ENCODE measurements around the gene ADD3. TPM values are rescaled to one million over a fixed set of nuclear protein-coding genes. Genes with fewer than 3 reads are reported as not detected.
A peak's percentile ranks its signal among the peaks of the same experiment; 100 is the strongest.

Gene ADD3
- total and polyA plus RNA-seq, 8 donors, result 62.0 to 362 (median 322) TPM

DNA sequence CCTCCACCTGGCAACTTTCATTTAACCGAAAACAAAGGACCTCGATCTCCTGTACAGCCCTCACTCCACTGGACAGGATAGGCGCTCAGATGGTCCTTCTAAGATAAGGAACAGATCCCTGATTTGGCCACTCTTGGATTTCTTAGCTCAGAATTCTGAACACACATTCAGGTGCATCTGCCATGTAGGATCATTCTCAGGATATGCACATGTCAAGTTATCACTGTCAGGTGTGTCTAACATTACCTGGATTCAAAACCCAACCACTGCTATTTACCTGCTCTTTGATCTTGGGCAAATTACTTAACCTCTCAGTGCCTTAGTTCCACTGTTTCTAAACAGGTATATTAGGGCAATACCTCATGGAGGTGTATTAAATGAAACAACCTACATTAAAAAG lies 12.2 kb upstream of the ADD3 start:
- no peak for DNase-seq
- ATAC-seq, result no peak
- Histone ChIP-seq H3K4me1 (peaks cover 0 to 13% of the 10 kb centered on the region in 2 donors), H3K36me3 (no peaks in the 10 kb centered on the region), H3K27me3 (no peaks in the 10 kb centered on the region), H3K4me3 (no peak overlapping the region), H3K9me3 (no peaks in the 10 kb centered on the region), H3K27ac (no peak overlapping the region)
- no peak for TF ChIP-seq CTCF (IDR thresholded peaks at IDR 0.05)
- intact Hi-C loops (cut with DNase I), result no loop called here

- Histone ChIP-seq H3K4me3 (no peak overlapping the region), H3K27ac (peak overlapping the region in 1 of 2 donors; percentile 64), H3K36me3 (no peaks in the 10 kb centered on the region), H3K9me3 (no peaks in the 10 kb centered on the region), H3K27me3 (no peaks in the 10 kb centered on the region), H3K4me1 (peaks cover 0 to 13% of the 10 kb centered on the region in 2 donors)
- DNase-seq, result no peak
- no peak for ATAC-seq
- intact Hi-C loops (cut with DNase I), result no loop called here
- no peak for TF ChIP-seq CTCF (IDR thresholded peaks at IDR 0.05)
Measured at GRCh38 chr10:109996225-109996624, 11.6 kb upstream of the ADD3 start.

DNA sequence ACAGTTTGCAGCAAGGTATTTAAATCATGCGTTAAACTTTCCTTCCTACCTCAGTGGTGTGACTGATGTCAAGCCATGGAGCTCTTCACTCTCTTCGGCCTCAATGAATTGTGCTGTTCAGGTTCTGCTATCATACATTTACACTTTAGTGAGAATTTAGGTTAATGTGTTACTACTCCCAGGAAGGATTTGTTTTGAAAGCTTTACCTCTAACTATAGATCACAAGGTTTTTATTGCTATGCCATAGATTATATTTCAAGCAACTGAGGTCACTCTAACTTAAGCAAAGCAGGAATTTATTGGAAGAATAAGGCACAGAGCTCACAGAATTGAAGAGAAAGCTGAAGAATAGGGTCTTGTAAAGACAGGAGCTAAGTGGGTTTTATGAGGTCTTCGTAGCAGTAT lies 11.0 kb upstream of the ADD3 start:
- Histone ChIP-seq H3K36me3 (no peaks in the 10 kb centered on the region), H3K27ac (peak overlapping the region in 1 of 2 donors; percentile 64), H3K9me3 (no peaks in the 10 kb centered on the region), H3K27me3 (no peaks in the 10 kb centered on the region), H3K4me1 (peaks cover 0 to 13% of the 10 kb centered on the region in 2 donors), H3K4me3 (no peak overlapping the region)
- ATAC-seq (no peak), DNase-seq (no peak)
- no peak for TF ChIP-seq CTCF (IDR thresholded peaks at IDR 0.05)
- intact Hi-C loops (cut with DNase I), result no loop called here

DNA sequence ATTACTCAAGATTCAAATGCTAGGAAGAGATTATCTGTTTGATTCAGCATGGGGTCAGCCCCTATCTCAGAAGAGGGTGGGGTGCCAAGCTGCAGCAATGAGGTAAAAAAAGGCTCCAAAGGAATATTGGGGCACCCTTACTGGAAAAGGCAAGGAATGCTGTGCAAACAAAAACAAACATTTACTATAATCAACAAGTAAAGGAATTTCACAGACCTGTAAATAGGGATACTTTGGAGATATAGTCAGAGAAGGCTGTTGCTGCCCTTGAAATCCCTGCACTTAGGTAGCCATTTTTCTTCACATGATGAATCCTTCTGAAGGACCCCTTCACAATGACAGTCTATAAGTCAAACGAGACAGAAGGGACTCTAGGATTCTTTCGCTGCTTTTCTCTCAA lies 10.6 kb upstream of the ADD3 start:
- ATAC-seq, result no peak
- no peaks in the 10 kb centered on the region for H3K9me3 ChIP-seq
- no peak overlapping the region for H3K4me3 ChIP-seq

GRCh38 chr10:109998513-109998912 lies 9.3 kb upstream of the ADD3 start:
- no peaks in the 10 kb centered on the region for H3K27me3 ChIP-seq
- no peaks in the 10 kb centered on the region for H3K9me3 ChIP-seq
- H3K4me1 ChIP-seq, result peaks cover 0 to 13% of the 10 kb centered on the region in 2 donors
- TF ChIP-seq CTCF (IDR thresholded peaks at IDR 0.05), result no peak
- H3K4me3 ChIP-seq, result no peak overlapping the region
- H3K27ac ChIP-seq, result no peak overlapping the region
- intact Hi-C loops (cut with DNase I), result no loop called here
- ATAC-seq (no peak), DNase-seq (no peak)
- no peaks in the 10 kb centered on the region for H3K36me3 ChIP-seq

More for the DNA sequence above, 10.6 kb upstream of the ADD3 start:
- Histone ChIP-seq H3K27me3 (no peaks in the 10 kb centered on the region), H3K36me3 (no peaks in the 10 kb centered on the region), H3K4me1 (peaks cover 0 to 13% of the 10 kb centered on the region in 2 donors), H3K27ac (no peak overlapping the region)
- no peak for TF ChIP-seq CTCF (IDR thresholded peaks at IDR 0.05)
- intact Hi-C loops (cut with DNase I), result no loop called here
- DNase-seq, result no peak

Data from left lung (tissue), 10 donors.